SH-SY5Y (cell line): Measurements from ENCODE around the gene SCAPER.

Source experiments
- GATA2 ChIP-seq: IDR thresholded peaks from 2 replicates; pipeline ENCODE4 v1.6.1; 2011; ENCODE audit warnings: mild to moderate bottlenecking, low read depth, low read length
- GATA3 ChIP-seq: IDR thresholded peaks from 2 replicates; pipeline ENCODE4 v1.6.1; 2011; ENCODE audit warnings: low read depth, mild to moderate bottlenecking, low read length, moderate library complexity

DNA sequence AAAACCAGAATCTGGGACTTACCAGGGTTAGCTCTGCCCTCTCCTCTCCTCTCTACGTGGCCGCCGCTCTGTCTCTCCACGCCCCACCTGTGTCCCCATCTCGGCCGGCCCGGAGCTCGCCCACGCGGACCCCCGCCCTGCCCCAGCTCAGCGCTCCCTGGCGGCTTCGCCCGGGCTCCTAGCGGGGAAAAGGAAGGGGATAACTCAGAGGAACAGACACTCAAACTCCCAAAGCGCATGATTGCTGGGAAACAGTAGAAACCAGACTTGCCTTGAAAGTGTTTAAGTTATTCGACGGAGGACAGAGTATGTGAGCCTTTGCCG is 563.1 kb downstream of the SCAPER start:
- TF ChIP-seq GATA3 (no peak), GATA2 (no peak)
